ENCODE measurements around the gene FOXN4.

DNA sequence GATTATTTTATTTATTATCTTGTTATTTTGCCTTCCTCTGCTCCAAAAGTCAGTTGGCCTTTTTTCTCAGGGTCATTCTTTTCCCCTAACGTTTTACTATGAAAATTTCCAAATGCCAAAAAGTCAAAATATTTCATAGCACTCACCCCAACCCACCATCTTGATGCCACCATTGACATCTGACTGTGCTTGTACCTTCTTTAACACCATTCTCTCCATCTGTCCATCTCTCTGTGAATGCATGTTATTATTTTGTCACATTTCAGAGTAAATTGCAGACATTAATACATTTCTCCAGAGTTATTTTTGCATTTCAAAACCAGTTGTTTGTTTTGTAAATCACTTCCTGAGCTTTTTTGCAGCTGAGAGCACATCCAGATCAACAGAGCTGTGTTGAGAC lies 38.6 kb downstream of the FOXN4 start:
- TF ChIP-seq ZNF17 (CRISPR knock-in tag; IDR thresholded peaks at IDR 0.05) = no peak
- no peak for TF ChIP-seq ZNF24 (IDR thresholded peaks at IDR 0.05)
- no peak for TF ChIP-seq MYC (CRISPR knock-in tag; IDR thresholded peaks at IDR 0.05; ENCODE audit: borderline replicate concordance)
- TF ChIP-seq JUNB (CRISPR knock-in tag; IDR thresholded peaks at IDR 0.05; ENCODE audit: borderline replicate concordance) = no peak
- TF ChIP-seq, protein P1, sequence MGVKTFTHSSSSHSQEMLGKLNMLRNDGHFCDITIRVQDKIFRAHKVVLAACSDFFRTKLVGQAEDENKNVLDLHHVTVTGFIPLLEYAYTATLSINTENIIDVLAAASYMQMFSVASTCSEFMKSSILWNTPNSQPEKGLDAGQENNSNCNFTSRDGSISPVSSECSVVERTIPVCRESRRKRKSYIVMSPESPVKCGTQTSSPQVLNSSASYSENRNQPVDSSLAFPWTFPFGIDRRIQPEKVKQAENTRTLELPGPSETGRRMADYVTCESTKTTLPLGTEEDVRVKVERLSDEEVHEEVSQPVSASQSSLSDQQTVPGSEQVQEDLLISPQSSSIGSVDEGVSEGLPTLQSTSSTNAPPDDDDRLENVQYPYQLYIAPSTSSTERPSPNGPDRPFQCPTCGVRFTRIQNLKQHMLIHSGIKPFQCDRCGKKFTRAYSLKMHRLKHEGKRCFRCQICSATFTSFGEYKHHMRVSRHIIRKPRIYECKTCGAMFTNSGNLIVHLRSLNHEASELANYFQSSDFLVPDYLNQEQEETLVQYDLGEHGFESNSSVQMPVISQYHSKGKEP (CRISPR knock-in tag; IDR thresholded peaks at IDR 0.05) = no peak
- TF ChIP-seq FOXM1 (CRISPR knock-in tag; IDR thresholded peaks at IDR 0.05) = no peak
- no peak for TF ChIP-seq NONO (IDR thresholded peaks at IDR 0.05)
- TF ChIP-seq NONO (CRISPR knock-in tag; conservative IDR thresholded peaks at IDR 0.05) = no peak
- no peak for TF ChIP-seq TCF12 (IDR thresholded peaks at IDR 0.05)
- no peak for TF ChIP-seq TCF12 (CRISPR knock-in tag; IDR thresholded peaks at IDR 0.05)
- TF ChIP-seq, protein P2, sequence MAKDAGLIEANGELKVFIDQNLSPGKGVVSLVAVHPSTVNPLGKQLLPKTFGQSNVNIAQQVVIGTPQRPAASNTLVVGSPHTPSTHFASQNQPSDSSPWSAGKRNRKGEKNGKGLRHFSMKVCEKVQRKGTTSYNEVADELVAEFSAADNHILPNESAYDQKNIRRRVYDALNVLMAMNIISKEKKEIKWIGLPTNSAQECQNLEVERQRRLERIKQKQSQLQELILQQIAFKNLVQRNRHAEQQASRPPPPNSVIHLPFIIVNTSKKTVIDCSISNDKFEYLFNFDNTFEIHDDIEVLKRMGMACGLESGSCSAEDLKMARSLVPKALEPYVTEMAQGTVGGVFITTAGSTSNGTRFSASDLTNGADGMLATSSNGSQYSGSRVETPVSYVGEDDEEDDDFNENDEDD (CRISPR knock-in tag; IDR thresholded peaks at IDR 0.05; ENCODE audit: borderline replicate concordance) = no peak
- TF ChIP-seq, protein P3, sequence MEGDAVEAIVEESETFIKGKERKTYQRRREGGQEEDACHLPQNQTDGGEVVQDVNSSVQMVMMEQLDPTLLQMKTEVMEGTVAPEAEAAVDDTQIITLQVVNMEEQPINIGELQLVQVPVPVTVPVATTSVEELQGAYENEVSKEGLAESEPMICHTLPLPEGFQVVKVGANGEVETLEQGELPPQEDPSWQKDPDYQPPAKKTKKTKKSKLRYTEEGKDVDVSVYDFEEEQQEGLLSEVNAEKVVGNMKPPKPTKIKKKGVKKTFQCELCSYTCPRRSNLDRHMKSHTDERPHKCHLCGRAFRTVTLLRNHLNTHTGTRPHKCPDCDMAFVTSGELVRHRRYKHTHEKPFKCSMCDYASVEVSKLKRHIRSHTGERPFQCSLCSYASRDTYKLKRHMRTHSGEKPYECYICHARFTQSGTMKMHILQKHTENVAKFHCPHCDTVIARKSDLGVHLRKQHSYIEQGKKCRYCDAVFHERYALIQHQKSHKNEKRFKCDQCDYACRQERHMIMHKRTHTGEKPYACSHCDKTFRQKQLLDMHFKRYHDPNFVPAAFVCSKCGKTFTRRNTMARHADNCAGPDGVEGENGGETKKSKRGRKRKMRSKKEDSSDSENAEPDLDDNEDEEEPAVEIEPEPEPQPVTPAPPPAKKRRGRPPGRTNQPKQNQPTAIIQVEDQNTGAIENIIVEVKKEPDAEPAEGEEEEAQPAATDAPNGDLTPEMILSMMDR (CRISPR knock-in tag; IDR thresholded peaks at IDR 0.05) = no peak
- TF ChIP-seq CHCHD3 (CRISPR knock-in tag; IDR thresholded peaks at IDR 0.05) = no peak
- no peak for TF ChIP-seq TAF1 (CRISPR knock-in tag; IDR thresholded peaks at IDR 0.05)
- TF ChIP-seq ARNTL (CRISPR knock-in tag; IDR thresholded peaks at IDR 0.05) = no peak
